HTR-8/SVneo (cell line): ENCODE data around the gene HELQ.
A peak's percentile ranks its signal among the peaks of the same experiment; 100 is the strongest.

Experiments
- DNase-seq: peaks from one replicate; pipeline ENCODE4 v3.0.0; 2011; ENCODE audit warnings: low spot score, mixed read lengths; ENCODE audit not compliant: insufficient read length
- FAIRE-seq: peaks from 2 replicates; lab custom pipeline; 2011; peaks lifted over from hg19 to GRCh38; lab: Jason Lieb, UNC

The HELQ gene

GRCh38 chr4:83372931-83373330 lies 82.7 kb downstream of the HELQ start:
- no peak for FAIRE-seq
- no peak for DNase-seq

GRCh38 chr4:83371936-83372335 lies 83.7 kb downstream of the HELQ start:
- DNase-seq: no peak
- FAIRE-seq: no peak

DNA sequence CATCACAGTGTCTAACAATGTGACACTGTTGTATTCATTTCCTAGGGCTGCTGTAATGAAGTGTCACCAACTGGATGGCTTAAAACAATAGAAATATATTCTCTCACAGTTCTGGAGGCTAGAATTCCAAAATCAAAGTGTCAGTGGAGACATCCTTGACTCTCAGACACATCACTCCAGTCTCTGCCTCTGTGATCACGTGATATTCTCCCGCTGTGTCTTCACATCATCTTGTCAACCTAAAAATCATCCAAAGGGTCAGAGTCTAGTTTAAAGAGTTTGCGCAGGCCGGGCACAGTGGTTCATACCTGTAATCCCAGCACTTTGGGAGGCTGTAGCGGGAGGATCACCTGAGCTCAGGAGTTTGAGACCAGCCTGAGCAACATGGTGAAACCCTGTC lies 84.4 kb downstream of the HELQ start:
- DNase-seq (no peak), FAIRE-seq (no peak)

DNA sequence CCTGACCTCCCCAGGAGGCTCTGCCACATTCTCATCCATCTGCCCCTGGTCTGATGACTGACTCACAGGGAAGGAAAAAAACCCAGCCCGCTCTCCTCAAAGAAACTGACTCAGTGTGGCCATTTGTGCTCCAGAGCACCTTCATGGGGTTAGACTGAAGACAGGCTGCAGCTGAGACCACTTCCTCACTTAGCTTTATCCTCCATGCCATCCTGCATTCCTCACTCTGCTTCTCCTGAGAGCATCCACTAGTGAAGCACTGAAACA lies 85.0 kb downstream of the HELQ start:
- DNase-seq: no peak
- FAIRE-seq: no peak

DNA sequence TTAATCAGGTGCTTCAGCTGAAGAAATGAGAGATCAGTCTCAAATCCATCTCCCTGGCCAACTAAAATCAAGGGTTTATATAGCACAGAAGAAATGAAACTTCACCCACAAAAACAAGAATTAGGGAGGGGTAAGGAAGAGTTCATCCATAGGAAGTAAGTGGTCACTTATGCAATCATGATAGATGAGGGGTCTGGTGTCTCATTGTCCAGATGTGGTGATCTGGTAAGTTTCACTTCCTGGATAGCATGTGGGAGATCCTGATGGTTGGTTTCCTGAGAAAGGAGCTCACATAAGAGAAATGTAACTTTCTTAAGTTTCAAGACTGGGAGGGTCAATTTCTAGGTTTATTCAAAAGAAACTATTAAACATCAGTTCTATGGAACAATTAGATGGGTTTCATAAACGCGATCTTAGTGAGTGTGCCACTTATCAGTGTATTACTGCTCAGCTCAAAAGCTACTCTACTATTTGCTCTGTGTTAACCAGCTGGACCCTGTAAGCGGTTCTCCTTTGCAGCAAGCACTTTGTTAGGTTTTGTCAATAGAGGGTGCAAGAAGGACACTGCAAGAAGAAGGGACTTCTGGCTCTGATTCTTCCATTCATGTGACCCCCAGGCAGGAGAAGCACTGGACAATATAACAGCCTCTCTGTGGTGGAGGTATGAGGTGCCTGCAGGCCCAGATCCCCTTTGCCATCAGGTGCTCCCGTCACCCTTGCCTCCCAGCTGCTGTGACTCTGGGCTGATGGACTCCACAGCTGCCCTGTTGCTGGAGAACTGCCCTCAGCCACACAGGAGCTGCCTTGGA lies 85.6 kb downstream of the HELQ start:
- FAIRE-seq: no peak
- no peak for DNase-seq

GRCh38 chr4:83364312-83364711 lies 91.3 kb downstream of the HELQ start:
- no peak for FAIRE-seq

GRCh38 chr4:83362492-83363329 lies 92.9 kb downstream of the HELQ start:
- FAIRE-seq: no peak
- DNase-seq: no peak

More at GRCh38 chr4:83364312-83364711, 91.3 kb downstream of the HELQ start:
- no peak for DNase-seq

- DNase-seq (no peak), FAIRE-seq (no peak)
These were observed 94.1 kb downstream of the HELQ start for GRCh38 chr4:83361416-83362103.

DNA sequence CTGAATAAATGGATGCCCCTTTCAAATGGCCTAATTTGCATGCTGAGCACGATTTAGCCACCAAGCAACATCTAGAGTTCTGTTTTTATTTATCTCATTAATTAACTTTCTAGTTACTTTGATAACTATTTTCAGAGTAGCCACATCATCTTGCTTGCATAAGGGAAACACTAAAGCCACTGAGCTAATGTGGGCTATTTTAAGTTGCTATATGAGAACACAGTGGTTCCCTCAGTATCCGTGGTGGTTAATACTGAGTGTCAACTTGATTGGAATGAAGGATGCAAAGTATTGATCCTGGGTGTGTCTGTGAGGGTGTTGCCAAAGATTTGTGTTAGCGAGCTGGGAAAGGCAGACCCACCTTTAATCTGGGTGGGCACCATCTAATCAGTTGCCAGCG lies 95.6 kb downstream of the HELQ start:
- no peak for DNase-seq
- no peak for FAIRE-seq

- FAIRE-seq (no peak), DNase-seq (peak; percentile 59)
These were observed 97.2 kb downstream of the HELQ start for GRCh38 chr4:83358410-83358809.
